Endometrium (tissue), 2 donors: Measurements from ENCODE around the gene FXYD7.
"Not testable (repeated sequence)": the region's sequence is repeated elsewhere in the genome, so short reads cannot be mapped to it uniquely, and the experiment has no call there.

ENCODE experiments used
- FAIRE-seq: peaks from 2 replicates; lab custom pipeline; 2012; peaks lifted over from hg19 to GRCh38; lab: Jason Lieb, UNC
- donor health status: control.
- donor health status: control.

FXYD7 gene

GRCh38 chr19:35166100-35167063 is 23.3 kb downstream of the FXYD7 start:
- no peak for FAIRE-seq

GRCh38 chr19:35167251-35168119 is 24.4 kb downstream of the FXYD7 start:
- FAIRE-seq = no peak

GRCh38 chr19:35168196-35168595 is 25.1 kb downstream of the FXYD7 start:
- no peak for FAIRE-seq

GRCh38 chr19:35169221-35169995 is 26.4 kb downstream of the FXYD7 start:
- no peak for FAIRE-seq

GRCh38 chr19:35170359-35171061 is 27.5 kb downstream of the FXYD7 start:
- FAIRE-seq = no peak

GRCh38 chr19:35171730-35172129 is 28.7 kb downstream of the FXYD7 start:
- no peak for FAIRE-seq

- FAIRE-seq = no peak
Measured at GRCh38 chr19:35174226-35174625, 31.2 kb downstream of the FXYD7 start.

- no peak for FAIRE-seq
Measured at GRCh38 chr19:35176181-35176570, 33.1 kb downstream of the FXYD7 start.

GRCh38 chr19:35177377-35178274 is 34.6 kb downstream of the FXYD7 start:
- no peak for FAIRE-seq

- no peak for FAIRE-seq
Measured at GRCh38 chr19:35178701-35179100, 35.6 kb downstream of the FXYD7 start.

GRCh38 chr19:35179830-35180229 is 36.8 kb downstream of the FXYD7 start:
- no peak for FAIRE-seq

- FAIRE-seq = no peak
Measured at GRCh38 chr19:35181387-35181786, 38.3 kb downstream of the FXYD7 start.

GRCh38 chr19:35184267-35184666 is 41.2 kb downstream of the FXYD7 start:
- no peak for FAIRE-seq

GRCh38 chr19:35184884-35185283 is 41.8 kb downstream of the FXYD7 start:
- no peak for FAIRE-seq

- no peak for FAIRE-seq
Measured at GRCh38 chr19:35194012-35194984, 51.2 kb downstream of the FXYD7 start.

- FAIRE-seq = no peak
Measured at GRCh38 chr19:35195830-35196229, 52.8 kb downstream of the FXYD7 start.

- not testable (repeated sequence) for FAIRE-seq
Measured at GRCh38 chr19:35196861-35197260, 53.8 kb downstream of the FXYD7 start.

- FAIRE-seq = no peak
Measured at GRCh38 chr19:35199481-35199880, 56.4 kb downstream of the FXYD7 start.
